Astrocyte (in vitro differentiated cells and primary cell): Measurements from ENCODE around the gene ITGB8.

Experiments used
- CTCF ChIP-seq: IDR thresholded peaks from 2 replicates; pipeline ENCODE4 v1.5.1; 2011; ENCODE audit warnings: low read depth, mild to moderate bottlenecking, inconsistent platforms, low read length, moderate library complexity; ENCODE audit not compliant: insufficient read depth
- EZH2 ChIP-seq: IDR thresholded peaks from 2 replicates; pipeline ENCODE4 v1.6.1; 2012; ENCODE audit warnings: mild to moderate bottlenecking, low read length, inconsistent platforms; ENCODE audit not compliant: insufficient read depth

GRCh38 chr7:20438248-20438647 lies 107.5 kb downstream of the ITGB8 start:
- no peak for TF ChIP-seq CTCF
- no peak for TF ChIP-seq EZH2
